Esophagus (tissue), 2 donors: ENCODE measurements around the gene AGAP2. TPM values are rescaled to one million over a fixed set of nuclear protein-coding genes. Genes with fewer than 3 reads are reported as not detected.
A peak's percentile ranks its signal among the peaks of the same experiment; 100 is the strongest.

ENCODE experiments used
- H3K27ac ChIP-seq, 2 donors: one replicate each; pipeline ENCODE4 v1.5.1; 2013; ENCODE audit warnings: low read depth in 2 of 2, mild to moderate bottlenecking in 2 of 2, inconsistent platforms in 1 of 2, low read length in 1 of 2, moderate library complexity in 1 of 2
- H3K27me3 ChIP-seq, 2 donors: one replicate each; pipeline ENCODE4 v1.6.1; 2013; ENCODE audit warnings: low read length in 2 of 2, control low read depth in 1 of 2, mild to moderate bottlenecking in 1 of 2; ENCODE audit not compliant: insufficient read depth in 2 of 2, control insufficient read depth in 1 of 2
- H3K36me3 ChIP-seq, 2 donors: one replicate each; pipeline ENCODE4 v1.6.1; 2013; ENCODE audit warnings: low read length in 1 of 2; ENCODE audit not compliant: control insufficient read depth in 2 of 2, insufficient read depth in 2 of 2
- H3K4me1 ChIP-seq, 2 donors: one replicate each; pipeline ENCODE4 v1.6.1; 2013; ENCODE audit warnings: low read length in 1 of 2; ENCODE audit not compliant: control insufficient read depth in 2 of 2, insufficient read depth in 2 of 2
- H3K4me3 ChIP-seq, 2 donors: one replicate each; pipeline ENCODE4 v1.5.1; 2013; ENCODE audit warnings: low read length in 2 of 2, mild to moderate bottlenecking in 2 of 2, low read depth in 1 of 2, moderate library complexity in 1 of 2
- H3K9me3 ChIP-seq, 2 donors: one replicate each; pipeline ENCODE4 v1.6.1; 2013; ENCODE audit warnings: mild to moderate bottlenecking in 2 of 2, low read depth in 1 of 2, low read length in 1 of 2, moderate library complexity in 1 of 2; ENCODE audit not compliant: control insufficient read depth in 2 of 2, insufficient read depth in 1 of 2
- WGBS, 2 donors: extraction: QIAGEN DNeasy Blood & Tissue Kit; methylation state at CpG; one replicate each; pipeline ENCODE4 v1.1.7; 2013; 5-methylcytosine and 5-hydroxymethylcytosine counted together
- polyA plus RNA-seq, 2 donors: library from polyadenylated mRNA; stranded (reverse); fragments of 200-250 nt; gene quantifications; one replicate each; pipeline ENCODE4 v1.2.3, GENCODE V29; 2013
- donor health status: healthy with polysubstance abuse.
- donor health status: Bipolar disorder and iron deficiency.

The AGAP2 gene
- polyA plus RNA-seq, 2 donors = 0.61 to 0.94 TPM

GRCh38 chr12:57770734-57771133, 32.2 kb upstream of the AGAP2 start:
- Histone ChIP-seq H3K27me3 (no peaks in the 10 kb centered on the region), H3K4me1 (peaks cover 16% of the 10 kb centered on the region in 2 donors), H3K36me3 (peaks cover 0 to 7% of the 10 kb centered on the region in 2 donors), H3K4me3 (no peak overlapping the region), H3K27ac (no peak overlapping the region), H3K9me3 (no peaks in the 10 kb centered on the region)
- 90 to 93% methylated on average over 4 of the region's 4 CpGs for WGBS, 2 donors

- Histone ChIP-seq H3K27me3 (no peaks in the 10 kb centered on the region), H3K36me3 (peaks cover 0 to 7% of the 10 kb centered on the region in 2 donors), H3K4me1 (peaks cover 16 to 26% of the 10 kb centered on the region in 2 donors), H3K9me3 (no peaks in the 10 kb centered on the region), H3K27ac (no peak overlapping the region), H3K4me3 (no peak overlapping the region)
- 95 to 97% methylated on average over 11 of the region's 11 CpGs for WGBS, 2 donors
Observed at GRCh38 chr12:57769594-57769993, 31.1 kb upstream of the AGAP2 start.

DNA sequence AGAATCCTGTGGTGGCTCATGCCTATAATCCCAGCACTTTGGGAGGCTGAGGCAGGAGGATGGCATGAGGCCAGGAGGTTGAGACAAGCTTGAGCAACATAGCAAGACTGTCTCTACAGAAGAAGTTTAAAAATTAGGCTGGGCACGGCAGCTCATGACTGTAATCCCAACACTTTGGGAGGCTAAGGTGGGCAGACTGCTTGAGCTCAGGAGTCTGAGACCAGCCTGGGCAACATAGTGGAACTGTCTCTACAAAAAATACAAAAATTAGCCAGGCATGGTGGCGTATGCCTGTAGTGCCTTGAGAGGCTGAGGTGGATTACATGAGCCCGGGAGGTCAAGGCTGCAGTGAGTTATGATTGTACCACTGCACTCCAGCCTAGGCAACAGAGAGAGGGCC, 29.3 kb upstream of the AGAP2 start:
- WGBS, 2 donors = 94% methylated on average over 3 of the region's 3 CpGs
- Histone ChIP-seq H3K27me3 (no peaks in the 10 kb centered on the region), H3K4me3 (no peak overlapping the region), H3K9me3 (no peaks in the 10 kb centered on the region), H3K36me3 (peaks cover 0 to 7% of the 10 kb centered on the region in 2 donors), H3K4me1 (peaks cover 16 to 27% of the 10 kb centered on the region in 2 donors), H3K27ac (no peak overlapping the region)

DNA sequence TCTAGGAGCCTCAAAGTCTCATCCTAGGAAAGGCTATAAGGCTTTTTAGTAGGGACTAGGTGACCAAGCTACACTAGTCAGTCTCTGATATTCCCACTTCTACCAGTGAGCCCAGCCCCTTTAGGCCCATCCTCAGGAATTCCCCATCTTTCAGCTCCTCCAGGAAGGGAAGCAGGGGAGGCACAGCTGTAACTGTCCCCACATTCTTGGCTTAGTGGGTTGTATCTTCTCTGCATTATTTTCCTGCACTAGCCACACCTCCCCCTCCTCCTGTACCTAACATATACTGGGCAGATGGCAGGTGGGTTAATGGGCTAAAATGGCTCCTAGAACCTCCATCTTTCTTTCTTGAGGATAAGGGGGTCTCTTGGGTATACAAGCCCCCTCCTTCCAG, 28.8 kb upstream of the AGAP2 start:
- H3K4me3 ChIP-seq = no peak overlapping the region
- peaks cover 0 to 7% of the 10 kb centered on the region in 2 donors for H3K36me3 ChIP-seq
- no peak overlapping the region for H3K27ac ChIP-seq
- peaks cover 16 to 27% of the 10 kb centered on the region in 2 donors for H3K4me1 ChIP-seq
- no peaks in the 10 kb centered on the region for H3K9me3 ChIP-seq
- H3K27me3 ChIP-seq = no peaks in the 10 kb centered on the region

DNA sequence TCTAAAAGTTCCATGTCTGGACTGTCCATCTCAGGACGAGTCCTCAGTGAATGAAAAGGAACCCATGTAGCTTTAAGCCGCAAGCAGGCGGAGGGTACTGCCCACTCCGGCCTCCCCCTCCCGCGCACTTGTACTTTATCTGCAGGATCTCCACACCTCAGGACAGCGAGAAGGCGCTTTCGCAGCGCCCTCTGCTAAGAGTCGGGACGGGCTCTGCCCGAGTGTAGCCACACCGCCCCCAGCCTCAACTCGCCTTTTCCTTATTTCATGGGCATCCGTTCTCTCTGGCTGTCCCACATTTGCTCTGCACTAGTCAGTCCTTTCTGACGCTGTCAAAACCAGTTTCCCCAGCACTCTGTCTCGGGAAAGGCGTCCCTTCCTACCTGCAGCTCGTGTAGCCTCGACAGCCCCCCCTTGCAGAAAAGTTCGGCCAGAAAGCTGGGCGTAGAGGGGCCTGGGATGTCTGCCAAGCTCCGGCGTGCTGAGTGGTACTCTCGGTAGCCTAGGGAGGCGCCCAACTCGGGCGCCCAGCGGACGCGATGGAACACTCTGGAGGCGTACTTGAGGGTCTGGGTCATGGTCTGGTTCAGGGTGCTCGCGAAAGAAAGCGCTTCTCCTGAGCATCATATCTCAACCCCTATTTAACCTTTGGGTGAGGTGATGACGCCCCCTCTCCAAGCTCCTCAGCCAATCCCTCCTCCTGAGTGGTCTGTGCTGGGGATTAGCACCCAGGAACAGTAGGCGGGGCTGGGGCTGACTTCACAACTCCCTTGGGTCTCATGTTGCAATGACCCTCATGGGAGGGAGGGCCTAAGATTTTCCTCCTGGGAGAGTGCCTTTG, 28.1 kb upstream of the AGAP2 start, which contains the start of gene CYP27B1:
Gene CYP27B1, minus strand, starts transcription at position 615 of the 841 bp plus-strand sequence. Its CDS starts 37 bp downstream, at position 578.
- H3K4me3 ChIP-seq = peak within 1 kb of the TSS; percentile 18 to 45
- H3K27ac ChIP-seq = no peak within 1 kb of the TSS
- H3K27me3 ChIP-seq = no peaks in the 10 kb centered on the region
- H3K4me1 ChIP-seq = peaks cover 16 to 27% of the 10 kb centered on the region in 2 donors
- peaks cover 0 to 7% of the 10 kb centered on the region in 2 donors for H3K36me3 ChIP-seq
- 8 to 9% methylated on average over 38 of the region's 38 CpGs for WGBS, 2 donors
- H3K9me3 ChIP-seq = no peaks in the 10 kb centered on the region

DNA sequence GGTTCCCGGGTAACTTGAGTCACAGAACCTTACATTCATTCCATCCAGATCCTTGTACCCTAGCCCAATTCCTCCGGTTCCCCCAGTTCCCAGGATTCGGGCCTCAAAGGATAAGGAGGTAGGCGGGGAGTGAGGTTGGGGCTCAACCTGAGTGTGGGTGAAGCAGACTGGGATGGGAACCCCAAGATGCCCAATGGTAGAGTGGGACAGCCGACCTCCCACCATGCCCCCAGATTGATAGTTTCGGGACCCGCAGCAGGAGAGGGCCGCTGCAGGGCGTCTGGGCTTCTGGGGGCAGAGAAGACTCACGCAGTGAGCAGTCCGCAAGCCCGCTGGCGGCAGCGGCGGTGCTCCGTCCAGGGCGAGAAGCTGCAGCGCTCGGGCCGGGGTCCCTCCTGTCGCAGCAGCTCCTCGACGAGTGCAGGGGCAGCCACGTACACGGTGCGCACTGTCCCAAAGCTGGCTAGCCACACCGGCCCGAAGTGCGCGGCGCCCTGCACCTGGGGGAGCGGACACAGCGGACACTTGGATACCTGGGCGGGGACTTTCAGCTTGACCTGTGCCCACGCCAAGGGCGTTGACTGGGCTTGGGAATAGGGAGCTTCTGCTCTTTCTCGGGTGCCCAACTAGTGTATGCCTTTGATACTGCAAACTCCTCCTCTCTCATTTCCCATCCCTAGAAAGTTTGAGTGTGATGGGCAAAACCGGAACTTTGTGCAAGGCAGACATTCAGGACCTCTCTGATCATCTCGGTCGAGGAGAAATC, 27.3 kb upstream of the AGAP2 start:
- peaks cover 13 to 22% of the 10 kb centered on the region in 2 donors for H3K4me1 ChIP-seq
- H3K9me3 ChIP-seq = no peaks in the 10 kb centered on the region
- 3% methylated on average over 34 to 40 of the region's 40 CpGs for WGBS, 2 donors
- H3K36me3 ChIP-seq = peaks cover 0 to 7% of the 10 kb centered on the region in 2 donors
- no peaks in the 10 kb centered on the region for H3K27me3 ChIP-seq
- H3K4me3 ChIP-seq = peak overlapping the region; percentile 18 to 45
- H3K27ac ChIP-seq = no peak overlapping the region

DNA sequence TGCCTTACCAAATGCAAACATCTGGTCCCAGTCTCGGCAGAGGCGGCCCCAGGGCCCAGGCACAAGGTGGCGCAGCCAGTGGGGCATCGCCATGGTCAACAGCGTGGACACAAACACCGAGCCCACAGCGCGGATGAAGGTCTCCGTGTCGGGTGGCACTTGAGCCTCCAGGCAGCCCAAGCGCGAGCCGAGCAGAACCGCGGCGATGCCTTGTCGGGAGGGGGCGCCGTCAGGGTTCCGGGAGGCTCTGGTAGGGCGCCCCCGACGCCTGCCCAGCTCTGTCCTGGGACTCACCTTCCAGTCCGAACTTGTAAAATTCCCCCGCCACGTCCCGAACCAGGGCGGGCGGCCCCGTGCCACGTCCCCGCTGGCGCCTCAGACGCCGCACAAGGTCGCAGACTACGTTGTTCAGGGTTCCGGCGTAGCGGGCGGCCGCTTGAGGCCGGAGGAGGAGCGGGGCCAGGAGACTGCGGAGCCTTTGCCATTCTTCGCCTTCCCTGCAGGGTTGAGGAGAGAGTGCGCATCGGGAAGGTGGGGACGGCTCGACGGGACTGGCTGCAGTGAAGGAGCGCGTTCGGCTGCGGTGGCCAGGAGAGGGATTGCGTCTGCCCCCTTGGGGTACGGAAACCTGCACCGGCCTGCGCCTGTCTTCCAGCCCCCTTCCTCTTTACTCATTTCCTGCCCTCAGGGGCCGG, 26.6 kb upstream of the AGAP2 start:
- H3K4me3 ChIP-seq = peak overlapping the region; percentile 42 to 45
- H3K9me3 ChIP-seq = no peaks in the 10 kb centered on the region
- WGBS, 2 donors = 1% methylated on average over 58 to 60 of the region's 60 CpGs
- peaks cover 0 to 7% of the 10 kb centered on the region in 2 donors for H3K36me3 ChIP-seq
- H3K27ac ChIP-seq = no peak overlapping the region
- H3K27me3 ChIP-seq = no peaks in the 10 kb centered on the region
- peaks cover 13 to 22% of the 10 kb centered on the region in 2 donors for H3K4me1 ChIP-seq

- Histone ChIP-seq H3K27ac (no peak overlapping the region), H3K4me3 (peak overlapping the region; percentile 42 to 45), H3K27me3 (no peaks in the 10 kb centered on the region), H3K36me3 (peaks cover 0 to 7% of the 10 kb centered on the region in 2 donors), H3K9me3 (no peaks in the 10 kb centered on the region), H3K4me1 (peaks cover 13 to 22% of the 10 kb centered on the region in 2 donors)
- 17 to 18% methylated on average over 17 of the region's 17 CpGs for WGBS, 2 donors
Observed at GRCh38 chr12:57764662-57765002, 26.1 kb upstream of the AGAP2 start.

DNA sequence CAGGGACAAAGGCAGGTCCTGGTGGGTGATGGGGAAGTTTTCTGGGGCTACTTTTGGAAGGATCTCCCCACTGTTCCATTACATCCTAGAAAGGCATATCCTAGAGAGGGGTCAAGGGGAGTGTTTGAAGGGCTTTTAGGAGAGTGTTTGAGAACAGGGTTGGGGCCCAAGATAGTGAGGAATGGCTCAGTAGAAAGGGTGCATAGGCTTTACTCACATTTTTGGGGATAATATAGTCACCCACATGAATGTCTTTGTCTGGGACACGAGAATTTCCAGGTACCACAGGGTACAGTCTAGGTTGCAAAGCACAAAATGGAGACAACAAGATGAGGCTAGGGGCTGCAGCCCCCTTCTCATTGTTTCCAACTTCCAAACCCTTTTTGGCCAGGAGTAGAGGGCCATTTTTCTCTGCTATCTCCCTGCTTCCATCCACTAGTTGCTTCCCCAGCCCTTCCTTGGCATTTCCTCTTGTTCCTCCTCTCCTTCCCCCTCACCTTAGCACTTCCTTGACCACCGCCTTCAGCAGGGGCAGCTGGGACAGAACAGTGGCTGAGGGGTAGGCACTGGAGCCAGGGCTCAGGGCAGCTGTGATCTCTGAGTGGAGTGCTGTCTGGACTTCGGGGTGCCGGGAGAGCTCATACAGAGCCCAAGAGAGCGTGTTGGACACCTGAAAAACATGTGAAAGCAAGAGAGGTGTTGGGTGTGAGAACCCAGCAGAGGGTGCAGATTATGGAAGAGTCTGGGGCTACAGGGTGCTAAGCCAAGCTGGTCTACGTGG, 25.5 kb upstream of the AGAP2 start:
- no peak overlapping the region for H3K4me3 ChIP-seq
- peaks cover 0 to 4% of the 10 kb centered on the region in 2 donors for H3K36me3 ChIP-seq
- no peaks in the 10 kb centered on the region for H3K9me3 ChIP-seq
- peaks cover 13 to 22% of the 10 kb centered on the region in 2 donors for H3K4me1 ChIP-seq
- H3K27ac ChIP-seq = no peak overlapping the region
- no peaks in the 10 kb centered on the region for H3K27me3 ChIP-seq
- WGBS, 2 donors = 77 to 81% methylated on average over 6 of the region's 6 CpGs
